NCI-H187 (cell line): ENCODE results near the gene CCDC194.

Experiments used
- DNase-seq, 2 experiments: peaks; one replicate each; lab custom pipeline; 2025; lab: John Stamatoyannopoulos, UW

The CCDC194 gene

GRCh38 chr19:17393914-17394313 lies at the start of gene CCDC194:
Gene CCDC194, minus strand, starts transcription at chr19:17394196. Its CDS starts 38 bp downstream, at chr19:17394158.
- no peak for DNase-seq

- no peak for DNase-seq
These were observed 47.4 kb upstream of the CCDC194 start for GRCh38 chr19:17441241-17442021.

GRCh38 chr19:17436874-17437267 lies 42.9 kb upstream of the CCDC194 start:
- no peak for DNase-seq

GRCh38 chr19:17436094-17436873 lies 42.3 kb upstream of the CCDC194 start:
- no peak for DNase-seq

GRCh38 chr19:17435218-17435617 lies 41.2 kb upstream of the CCDC194 start:
- DNase-seq = no peak

- no peak for DNase-seq
These were observed 37.4 kb upstream of the CCDC194 start for GRCh38 chr19:17431417-17431816.

GRCh38 chr19:17429641-17430113 lies 35.7 kb upstream of the CCDC194 start:
- no peak for DNase-seq

- no peak for DNase-seq
These were observed 30.9 kb upstream of the CCDC194 start for GRCh38 chr19:17424743-17425365.

GRCh38 chr19:17423429-17424208 lies 29.6 kb upstream of the CCDC194 start:
- no peak for DNase-seq

- no peak for DNase-seq
These were observed 27.9 kb upstream of the CCDC194 start for GRCh38 chr19:17421942-17422341.

GRCh38 chr19:17420475-17420924 lies 26.5 kb upstream of the CCDC194 start:
- no peak for DNase-seq

- DNase-seq = peak; percentile 68 to 89
These were observed 25.9 kb upstream of the CCDC194 start, which contains the start of gene MVB12A for GRCh38 chr19:17419621-17420474. Gene MVB12A, plus strand, starts transcription at chr19:17420047. Its CDS starts 89 bp downstream, at chr19:17420136.

- DNase-seq = no peak
These were observed 25.2 kb upstream of the CCDC194 start for GRCh38 chr19:17419154-17419620.

- DNase-seq = no peak
These were observed 24.7 kb upstream of the CCDC194 start for GRCh38 chr19:17418710-17419109.

- DNase-seq = no peak
These were observed 21.1 kb upstream of the CCDC194 start for GRCh38 chr19:17415121-17415520.

- DNase-seq = no peak
These were observed 20.1 kb upstream of the CCDC194 start for GRCh38 chr19:17414097-17414496.

- DNase-seq = no peak
These were observed 17.8 kb upstream of the CCDC194 start for GRCh38 chr19:17411801-17412200.

GRCh38 chr19:17409990-17410389 lies 16.0 kb upstream of the CCDC194 start:
- DNase-seq = no peak

- no peak for DNase-seq
These were observed 12.8 kb upstream of the CCDC194 start for GRCh38 chr19:17406887-17407196.

- DNase-seq = no peak
These were observed 12.3 kb upstream of the CCDC194 start for GRCh38 chr19:17406046-17406886.
